Stimulated activated CD8-positive, alpha-beta memory T cell treated with anti-CD3 and anti-CD28 coated beads, Interleukin-4, amount 100 ng/mL, for 1 hour (primary cell): ENCODE data around the gene CDHR2.

Source experiments
- DNase-seq, 2 donors: peaks; one replicate each; pipeline ENCODE4 v3.0.0-alpha.2; 2020; ENCODE audit warnings: low read depth in 2 of 2, low spot score in 1 of 2

The CDHR2 gene

GRCh38 chr5:176614805-176615478 is 65.8 kb downstream of the CDHR2 start:
- no peak for DNase-seq

GRCh38 chr5:176616511-176616910 is 67.4 kb downstream of the CDHR2 start:
- DNase-seq = no peak

GRCh38 chr5:176618783-176619182 is 69.6 kb downstream of the CDHR2 start:
- no peak for DNase-seq

DNA sequence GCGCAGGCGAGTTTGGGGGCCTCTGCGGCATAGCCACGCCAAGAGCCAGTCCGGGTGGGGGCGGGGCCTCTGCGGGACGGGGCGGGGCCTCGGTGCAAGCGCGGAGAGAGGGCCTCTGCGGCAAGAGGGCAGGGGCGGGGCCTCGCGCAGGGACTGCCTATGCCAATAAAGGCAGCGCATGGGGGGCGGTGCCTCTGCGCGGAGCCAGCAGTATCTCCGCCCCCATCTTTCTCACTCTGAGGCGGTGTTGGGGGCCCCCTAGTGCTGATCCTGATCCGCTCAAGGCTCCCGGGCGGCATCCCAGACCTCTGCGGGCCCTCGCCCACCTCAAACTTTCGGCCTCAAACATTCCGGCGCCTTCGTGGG is 70.0 kb downstream of the CDHR2 start:
- DNase-seq = peak; percentile 24 to 52

- DNase-seq = no peak
Observed at GRCh38 chr5:176619569-176620332, 70.6 kb downstream of the CDHR2 start.

GRCh38 chr5:176620333-176620981 is 71.3 kb downstream of the CDHR2 start:
- no peak for DNase-seq

- DNase-seq = no peak
Observed at GRCh38 chr5:176621661-176622079, 72.5 kb downstream of the CDHR2 start.

DNA sequence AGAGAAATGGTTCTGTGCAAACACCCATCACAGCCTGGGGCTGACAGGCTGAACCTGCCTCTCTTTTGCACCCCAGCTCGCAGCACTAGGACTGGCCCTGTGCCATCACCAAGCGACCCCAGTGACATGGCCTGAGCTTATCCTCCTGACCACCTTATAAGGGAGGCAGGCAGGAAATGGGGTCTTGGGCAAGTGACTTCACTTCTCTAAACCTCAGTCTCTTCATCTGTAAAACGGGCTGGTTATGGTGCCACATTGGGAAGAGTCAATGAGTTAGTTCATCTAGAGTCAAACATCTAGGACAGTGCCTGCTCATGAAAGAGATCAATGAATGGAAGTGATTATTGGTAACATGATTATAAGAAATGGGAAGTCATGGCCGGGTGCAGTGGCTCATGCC is 75.0 kb downstream of the CDHR2 start:
- DNase-seq = no peak

DNA sequence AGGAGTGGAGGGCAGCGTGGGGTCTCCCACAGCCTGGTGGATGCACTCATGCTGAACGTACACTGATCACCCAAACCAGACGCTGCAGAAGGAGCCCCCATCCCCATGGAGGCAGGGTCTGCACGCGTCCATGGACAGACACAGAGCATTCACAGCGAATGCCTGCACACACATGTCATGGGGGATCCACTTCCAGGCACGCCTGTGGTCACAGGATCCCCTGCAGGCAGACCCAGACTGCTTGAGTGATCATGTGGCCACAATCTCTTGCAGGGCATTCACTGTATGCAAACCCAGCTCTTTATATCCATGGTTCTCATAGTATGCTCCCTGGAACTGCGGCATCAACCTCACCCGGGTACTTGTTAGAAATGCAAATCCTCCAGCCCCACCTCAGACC is 75.8 kb downstream of the CDHR2 start:
- no peak for DNase-seq

- no peak for DNase-seq
Observed at GRCh38 chr5:176625512-176625911, 76.4 kb downstream of the CDHR2 start.

DNA sequence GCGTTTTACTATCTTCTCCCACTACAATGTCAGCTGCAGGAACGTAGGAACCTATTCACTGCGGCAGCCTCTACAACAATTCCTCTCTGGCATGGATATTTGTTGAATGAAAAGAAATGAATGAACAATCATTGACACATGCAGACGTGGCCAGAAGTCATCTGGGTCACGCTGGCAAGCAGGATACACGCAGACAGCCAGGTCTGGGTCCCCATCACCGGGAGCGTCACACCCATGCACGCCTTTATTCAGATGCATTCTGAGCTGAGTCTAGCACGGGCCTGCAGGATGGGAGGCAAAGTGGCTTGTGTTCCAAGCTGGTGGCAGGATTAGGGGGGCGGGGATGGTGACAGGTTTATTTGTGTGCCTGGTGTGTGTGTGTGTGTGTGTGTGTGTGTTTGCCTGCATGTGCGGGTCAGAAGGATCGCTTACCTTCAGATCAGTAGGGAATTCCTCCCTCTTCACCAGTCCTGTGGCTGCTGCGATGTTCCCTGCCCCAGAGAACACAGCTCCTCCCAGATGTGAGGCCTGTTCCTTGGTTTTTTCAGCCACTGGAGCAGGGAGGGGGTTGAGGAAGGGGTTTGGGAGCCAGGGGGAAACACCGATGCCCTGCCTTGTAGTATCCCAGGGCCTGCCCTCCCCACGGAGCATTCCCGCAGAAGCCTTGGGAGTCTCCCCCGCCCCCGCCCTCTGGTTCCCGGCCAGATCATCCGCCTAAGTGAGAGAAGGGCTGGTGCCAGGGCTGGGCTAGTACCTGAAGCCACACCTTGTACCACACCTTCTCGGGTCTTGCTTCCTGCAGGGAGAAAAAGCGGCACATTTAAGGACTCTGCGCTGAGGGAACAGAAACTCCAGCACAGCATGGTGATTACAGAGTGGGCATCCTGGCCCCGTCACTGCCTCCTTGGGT is 77.1 kb downstream of the CDHR2 start:
- DNase-seq = no peak

- no peak for DNase-seq
Observed at GRCh38 chr5:176626876-176627236, 77.7 kb downstream of the CDHR2 start.

- DNase-seq = no peak
Observed at GRCh38 chr5:176627582-176627981, 78.4 kb downstream of the CDHR2 start.

GRCh38 chr5:176628406-176629228 is 79.5 kb downstream of the CDHR2 start:
- no peak for DNase-seq

GRCh38 chr5:176629317-176629852 is 80.2 kb downstream of the CDHR2 start:
- no peak for DNase-seq

- no peak for DNase-seq
Observed at GRCh38 chr5:176629853-176630680, 80.9 kb downstream of the CDHR2 start, which contains the start of the genes EIF4E1B and SNCB. Gene EIF4E1B (plus strand): TSS chr5:176630675. CDS start chr5:176642788, 12,113 bp downstream. Gene SNCB (minus strand): TSS chr5:176630534. CDS start chr5:176629654, 880 bp downstream.

GRCh38 chr5:176630681-176631222 is 81.6 kb downstream of the CDHR2 start:
- DNase-seq = no peak

- no peak for DNase-seq
Observed at GRCh38 chr5:176631383-176632200, 82.5 kb downstream of the CDHR2 start.
